HFF-Myc (cell line): ENCODE data around the gene OXSR1.

Source experiments
- DNase-seq: peaks from one replicate; pipeline ENCODE4 v3.0.0-alpha.2; 2011; ENCODE audit warnings: low read depth; ENCODE audit errors: extremely low read depth
- H3K4me3 ChIP-seq: replicated peaks from 2 replicates; pipeline ENCODE4 v1.5.1; 2011; ENCODE audit warnings: low read depth, mild to moderate bottlenecking, control low read depth, low read length
- TF ChIP-seq, protein P1 (sequence below): IDR thresholded peaks from 2 replicates; pipeline ENCODE4 v1.5.1; 2012; ENCODE audit warnings: mild to moderate bottlenecking, low read depth, low read length, control low read depth; ENCODE audit errors: missing control alignments

The OXSR1 gene

GRCh38 chr3:38136393-38136776 lies 29.0 kb upstream of the OXSR1 start:
- H3K4me3 ChIP-seq: peak overlapping the region; percentile 80
- no peak for DNase-seq
- TF ChIP-seq, protein P1, sequence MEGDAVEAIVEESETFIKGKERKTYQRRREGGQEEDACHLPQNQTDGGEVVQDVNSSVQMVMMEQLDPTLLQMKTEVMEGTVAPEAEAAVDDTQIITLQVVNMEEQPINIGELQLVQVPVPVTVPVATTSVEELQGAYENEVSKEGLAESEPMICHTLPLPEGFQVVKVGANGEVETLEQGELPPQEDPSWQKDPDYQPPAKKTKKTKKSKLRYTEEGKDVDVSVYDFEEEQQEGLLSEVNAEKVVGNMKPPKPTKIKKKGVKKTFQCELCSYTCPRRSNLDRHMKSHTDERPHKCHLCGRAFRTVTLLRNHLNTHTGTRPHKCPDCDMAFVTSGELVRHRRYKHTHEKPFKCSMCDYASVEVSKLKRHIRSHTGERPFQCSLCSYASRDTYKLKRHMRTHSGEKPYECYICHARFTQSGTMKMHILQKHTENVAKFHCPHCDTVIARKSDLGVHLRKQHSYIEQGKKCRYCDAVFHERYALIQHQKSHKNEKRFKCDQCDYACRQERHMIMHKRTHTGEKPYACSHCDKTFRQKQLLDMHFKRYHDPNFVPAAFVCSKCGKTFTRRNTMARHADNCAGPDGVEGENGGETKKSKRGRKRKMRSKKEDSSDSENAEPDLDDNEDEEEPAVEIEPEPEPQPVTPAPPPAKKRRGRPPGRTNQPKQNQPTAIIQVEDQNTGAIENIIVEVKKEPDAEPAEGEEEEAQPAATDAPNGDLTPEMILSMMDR: no peak

DNA sequence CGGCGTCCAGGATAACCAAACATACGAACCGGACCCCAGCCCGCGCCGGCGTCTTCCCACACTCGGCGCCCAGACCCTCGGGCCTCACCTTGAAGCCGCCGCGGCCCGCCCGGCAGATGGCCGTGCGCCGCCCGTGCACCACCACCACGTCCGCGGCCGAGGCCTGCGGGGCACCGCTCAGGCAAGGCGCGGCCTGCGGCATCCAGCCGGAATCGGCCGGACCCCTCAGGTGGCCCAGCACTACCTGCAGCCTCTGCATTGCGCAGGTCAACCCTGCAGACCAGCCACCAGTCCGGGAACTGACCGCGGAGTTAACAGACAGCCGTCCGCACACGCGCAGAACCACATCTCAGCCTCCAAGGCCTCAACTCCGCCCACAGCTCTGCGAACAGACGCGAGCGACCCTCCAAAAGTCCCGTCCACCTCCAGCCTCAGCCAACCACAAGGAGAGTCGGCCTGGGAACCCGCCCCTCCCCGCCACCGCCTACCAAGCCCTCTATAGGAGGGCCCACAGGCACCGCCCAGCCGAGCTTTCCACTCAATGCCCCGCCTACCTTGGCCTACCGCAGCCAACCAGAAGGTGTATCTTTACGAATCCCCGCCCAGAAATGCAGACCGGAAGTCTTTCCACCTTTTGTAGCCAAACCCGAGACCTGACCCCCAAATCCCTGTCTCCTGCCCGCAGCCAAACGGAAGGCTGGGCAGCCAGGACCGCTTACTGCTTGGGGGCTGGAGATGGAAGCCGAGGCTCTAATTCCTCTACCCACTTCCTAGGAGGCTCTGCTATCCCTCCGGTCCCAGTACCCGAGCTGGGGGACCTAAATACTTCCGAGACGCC lies 28.3 kb upstream of the OXSR1 start, which contains the start of gene ACAA1:
TSS of gene ACAA1 (minus strand) at position 351 of the 838 bp plus-strand sequence. CDS start at position 259, 92 bp downstream.
- TF ChIP-seq, protein P1: no peak
- peak within 1 kb of the TSS; percentile 80 for H3K4me3 ChIP-seq
- DNase-seq: peak; percentile 96

DNA sequence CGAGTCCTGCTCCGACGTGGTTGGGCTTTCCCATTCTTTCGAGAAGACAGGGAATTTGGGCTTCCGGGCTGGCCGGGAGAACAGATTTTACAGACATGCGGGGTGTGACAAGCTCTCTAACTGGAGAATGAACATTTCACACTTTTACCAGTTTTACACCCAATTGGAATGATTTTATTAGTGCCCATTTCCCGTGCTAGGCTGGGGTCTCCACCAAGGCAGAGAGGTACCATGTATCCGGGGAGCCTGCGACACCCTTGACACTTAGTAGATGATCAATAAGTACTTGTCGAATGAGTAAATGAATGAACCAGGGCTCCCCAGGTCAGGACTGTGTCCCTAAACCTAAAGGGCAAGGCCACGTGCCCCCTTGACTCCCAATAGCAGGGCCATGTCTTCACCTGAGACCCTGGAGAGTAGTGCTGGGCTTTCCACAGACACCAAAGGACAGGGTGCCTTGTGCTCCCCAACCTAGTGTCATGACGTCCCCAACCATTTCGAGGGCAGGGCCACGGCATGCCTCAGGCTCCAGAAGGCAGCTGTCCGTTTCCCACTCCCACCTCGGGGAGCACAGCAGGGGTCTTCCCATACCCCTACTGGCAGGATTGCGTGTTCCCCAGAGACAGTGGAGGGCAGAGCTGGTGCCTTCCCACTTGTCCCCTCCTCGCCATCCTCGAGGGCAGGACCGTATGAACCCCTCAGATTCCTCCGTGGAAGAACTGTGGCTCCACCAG lies 27.6 kb upstream of the OXSR1 start:
- TF ChIP-seq, protein P1: peak; percentile 4
- DNase-seq: no peak
- H3K4me3 ChIP-seq: peak overlapping the region; percentile 80

- DNase-seq: no peak
- peak within 1 kb of the TSS; percentile 80 for H3K4me3 ChIP-seq
- TF ChIP-seq, protein P1: no peak
These were observed 26.8 kb upstream of the OXSR1 start, which contains the start of gene MYD88 for GRCh38 chr3:38138349-38139190. TSS of gene MYD88 (plus strand) at chr3:38138661. CDS start at chr3:38138701, 40 bp downstream.

DNA sequence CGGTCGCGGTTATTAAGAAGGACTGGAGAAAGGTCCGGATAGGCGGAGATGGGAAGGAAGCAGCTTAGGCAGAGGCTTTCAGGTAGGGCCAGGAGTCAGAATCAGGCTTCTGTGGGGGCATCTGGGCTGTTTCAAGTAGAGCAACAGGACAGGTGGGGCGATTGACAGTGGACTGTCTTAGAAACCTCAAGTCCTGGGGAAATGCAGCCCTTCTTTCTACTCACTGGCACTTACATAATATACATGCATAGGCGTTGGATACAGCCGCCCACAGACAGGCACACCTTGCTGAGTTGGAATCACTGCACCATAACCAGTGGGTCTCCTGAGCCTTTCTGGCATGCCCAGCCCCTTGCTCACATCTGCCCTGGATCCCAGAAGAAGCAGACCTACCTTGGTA lies 26.1 kb upstream of the OXSR1 start:
- H3K4me3 ChIP-seq: peak overlapping the region; percentile 80
- TF ChIP-seq, protein P1: no peak
- no peak for DNase-seq

- H3K4me3 ChIP-seq: peak overlapping the region; percentile 80
- TF ChIP-seq, protein P1: no peak
- DNase-seq: no peak
These were observed 25.7 kb upstream of the OXSR1 start for GRCh38 chr3:38139652-38140051.
